Astrocyte of the spinal cord (primary cell): ENCODE measurements around the gene GPR132.

Experiments used
- DNase-seq: peaks from one replicate; pipeline ENCODE4 v3.0.0; 2011; ENCODE audit warnings: low read depth, low spot score
- H3K4me3 ChIP-seq: 2 replicates; pipeline ENCODE4 v1.5.1; 2011; ENCODE audit warnings: low read depth, mild to moderate bottlenecking, low read length, moderate library complexity
- CTCF ChIP-seq: IDR thresholded peaks from 2 replicates; pipeline ENCODE4 v1.5.1; 2012; ENCODE audit warnings: low read depth, mild to moderate bottlenecking, low read length, inconsistent platforms
- in situ Hi-C: cut with HindIII; loops from 2 replicates; pipeline ENCODE4 v1.10.0; 2017; ENCODE audit warnings: low sequenced_read_pairs

Gene GPR132

GRCh38 chr14:105060751-105061427, 4.3 kb downstream of the GPR132 start:
- in situ Hi-C loops: no loop called here
- no peak overlapping the region for H3K4me3 ChIP-seq
- no peak for DNase-seq
- TF ChIP-seq CTCF: no peak

- DNase-seq: no peak
- H3K4me3 ChIP-seq: no peak overlapping the region
- TF ChIP-seq CTCF: no peak
- in situ Hi-C loops: no loop called here
Observed at GRCh38 chr14:105059925-105060565, 5.2 kb downstream of the GPR132 start.

GRCh38 chr14:105059035-105059924, 6.0 kb downstream of the GPR132 start:
- in situ Hi-C loops: no loop called here
- no peak overlapping the region for H3K4me3 ChIP-seq
- TF ChIP-seq CTCF: no peak
- DNase-seq: no peak

GRCh38 chr14:105058521-105059034, 6.7 kb downstream of the GPR132 start:
- no peak for DNase-seq
- in situ Hi-C loops: no loop called here
- no peak for TF ChIP-seq CTCF
- H3K4me3 ChIP-seq: no peak overlapping the region

GRCh38 chr14:105056303-105056831, 8.9 kb downstream of the GPR132 start:
- in situ Hi-C loops: no loop called here
- no peak overlapping the region for H3K4me3 ChIP-seq
- TF ChIP-seq CTCF: no peak
- DNase-seq: no peak

- in situ Hi-C loops: no loop called here
- no peak overlapping the region for H3K4me3 ChIP-seq
- TF ChIP-seq CTCF: no peak
- no peak for DNase-seq
Observed at GRCh38 chr14:105055736-105056302, 9.4 kb downstream of the GPR132 start.
